BJ (cell line): ENCODE measurements around the gene DAB2IP. TPM values are rescaled to one million over a fixed set of nuclear protein-coding genes. Genes with fewer than 3 reads are reported as not detected.

Source experiments
- CTCF ChIA-PET: fragments of 350-600 bp; formaldehyde crosslinking; extraction: SDS; loops from one replicate; lab custom pipeline; 2021; ENCODE audit warnings: antibody characterized with exemption, inconsistent platforms; lab: Yijun Ruan, JAX
- POLR2A ChIA-PET: fragments of 300-600 bp; sonication (Branson Sonifier 250); formaldehyde crosslinking; extraction: SDS; loops from one replicate; lab custom pipeline; 2021; ENCODE audit warnings: antibody characterized with exemption; lab: Charles Lee
- DNase-seq: peaks from one replicate; pipeline ENCODE4 v3.0.0-alpha.2; 2011; ENCODE audit warnings: low read depth
- H3K27me3 ChIP-seq: 2 replicates; pipeline ENCODE4 v1.6.0; 2011; ENCODE audit warnings: low read length; ENCODE audit not compliant: control insufficient read depth, insufficient read depth
- H3K36me3 ChIP-seq: 2 replicates; pipeline ENCODE4 v1.5.1; 2011; ENCODE audit warnings: low read length; ENCODE audit not compliant: control insufficient read depth, insufficient read depth
- H3K4me3 ChIP-seq: 2 replicates; pipeline ENCODE4 v1.5.1; 2011; ENCODE audit warnings: low read depth, mild to moderate bottlenecking, control low read depth, low read length
- polyA plus RNA-seq: library from polyadenylated mRNA; depleted of rRNA; stranded (reverse); fragments of >200 nt; gene quantifications from 2 replicates; pipeline ENCODE4 v1.2.3, GENCODE V29; 2011
- TF ChIP-seq, protein P1 (sequence below): IDR thresholded peaks from 2 replicates; pipeline ENCODE4 v1.5.1; 2011; ENCODE audit warnings: low read depth, mild to moderate bottlenecking, control low read depth, inconsistent platforms, low read length, moderate library complexity; ENCODE audit not compliant: insufficient read depth

Gene DAB2IP
- polyA plus RNA-seq, 1 experiment: 38.1 TPM

DNA sequence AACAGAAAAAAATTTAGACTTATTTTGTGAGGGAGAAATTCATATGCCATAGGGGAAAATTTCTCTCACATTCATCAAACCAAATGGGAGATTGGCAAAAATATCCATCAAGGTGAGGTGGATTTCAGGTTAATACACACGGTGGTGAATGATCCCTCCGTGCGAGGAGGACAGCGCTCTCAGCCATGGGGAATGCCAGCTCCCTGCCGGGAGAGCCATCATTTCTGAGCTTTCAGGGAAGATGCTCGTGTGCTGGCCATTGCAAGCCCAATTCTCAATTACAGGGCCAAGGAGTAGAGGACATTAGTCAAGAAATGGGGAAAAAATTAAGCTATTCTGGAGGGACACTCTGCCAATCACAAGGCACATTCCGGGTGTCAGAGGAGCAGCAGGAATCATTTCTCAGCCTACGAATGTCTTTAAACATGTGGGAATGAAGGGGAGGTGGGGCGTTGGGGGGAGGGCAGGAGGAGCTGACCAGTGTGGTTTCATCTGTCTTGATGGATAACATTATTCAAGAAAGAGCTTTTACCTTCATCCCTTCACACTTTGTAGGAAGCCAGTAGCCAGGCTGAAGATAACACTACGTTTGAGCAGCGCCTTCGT is 165.5 kb downstream of the DAB2IP start:
- ChIA-PET CTCF (interaction anchor here (1.1 kb wide), 1 partner anchor 167 kb away, joined by 3 read pairs; no protein-coding TSS in a partner anchor), POLR2A (no interaction called here)
- H3K4me3 ChIP-seq: no peak overlapping the region
- 0 out of 2 replicates have a peak, but pooled peaks cover 2% of the 10 kb centered on the region for H3K27me3 ChIP-seq
- no peak for DNase-seq
- TF ChIP-seq, protein P1, sequence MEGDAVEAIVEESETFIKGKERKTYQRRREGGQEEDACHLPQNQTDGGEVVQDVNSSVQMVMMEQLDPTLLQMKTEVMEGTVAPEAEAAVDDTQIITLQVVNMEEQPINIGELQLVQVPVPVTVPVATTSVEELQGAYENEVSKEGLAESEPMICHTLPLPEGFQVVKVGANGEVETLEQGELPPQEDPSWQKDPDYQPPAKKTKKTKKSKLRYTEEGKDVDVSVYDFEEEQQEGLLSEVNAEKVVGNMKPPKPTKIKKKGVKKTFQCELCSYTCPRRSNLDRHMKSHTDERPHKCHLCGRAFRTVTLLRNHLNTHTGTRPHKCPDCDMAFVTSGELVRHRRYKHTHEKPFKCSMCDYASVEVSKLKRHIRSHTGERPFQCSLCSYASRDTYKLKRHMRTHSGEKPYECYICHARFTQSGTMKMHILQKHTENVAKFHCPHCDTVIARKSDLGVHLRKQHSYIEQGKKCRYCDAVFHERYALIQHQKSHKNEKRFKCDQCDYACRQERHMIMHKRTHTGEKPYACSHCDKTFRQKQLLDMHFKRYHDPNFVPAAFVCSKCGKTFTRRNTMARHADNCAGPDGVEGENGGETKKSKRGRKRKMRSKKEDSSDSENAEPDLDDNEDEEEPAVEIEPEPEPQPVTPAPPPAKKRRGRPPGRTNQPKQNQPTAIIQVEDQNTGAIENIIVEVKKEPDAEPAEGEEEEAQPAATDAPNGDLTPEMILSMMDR: no peak
- H3K36me3 ChIP-seq: no peaks in the 10 kb centered on the region

DNA sequence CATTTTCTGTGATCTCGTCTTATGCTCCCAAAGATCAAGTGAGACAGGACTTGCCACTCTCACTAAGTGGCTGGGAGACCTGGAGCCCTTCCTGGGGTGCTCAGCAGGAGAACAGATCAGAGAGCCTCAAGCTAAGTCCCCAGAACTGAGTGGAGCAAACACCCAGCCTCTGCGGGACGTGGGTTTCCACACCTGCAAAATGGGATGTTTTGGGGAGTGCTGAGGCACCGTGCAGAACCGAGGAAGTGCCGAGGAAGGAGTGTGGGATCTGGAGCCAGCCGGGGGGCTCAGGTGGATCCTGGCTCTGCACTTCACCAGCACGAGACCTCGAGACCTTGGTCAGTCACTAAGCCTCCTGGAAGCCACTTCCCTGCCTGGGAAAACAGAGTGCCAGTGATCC is 166.0 kb downstream of the DAB2IP start:
- ChIA-PET CTCF (interaction anchor here (1.1 kb wide), 1 partner anchor 167 kb away, joined by 3 read pairs; no protein-coding TSS in a partner anchor), POLR2A (no interaction called here)
- H3K4me3 ChIP-seq: no peak overlapping the region
- TF ChIP-seq, protein P1: no peak
- 0 out of 2 replicates have a peak, but pooled peaks cover 2% of the 10 kb centered on the region for H3K27me3 ChIP-seq
- DNase-seq: no peak
- no peaks in the 10 kb centered on the region for H3K36me3 ChIP-seq

DNA sequence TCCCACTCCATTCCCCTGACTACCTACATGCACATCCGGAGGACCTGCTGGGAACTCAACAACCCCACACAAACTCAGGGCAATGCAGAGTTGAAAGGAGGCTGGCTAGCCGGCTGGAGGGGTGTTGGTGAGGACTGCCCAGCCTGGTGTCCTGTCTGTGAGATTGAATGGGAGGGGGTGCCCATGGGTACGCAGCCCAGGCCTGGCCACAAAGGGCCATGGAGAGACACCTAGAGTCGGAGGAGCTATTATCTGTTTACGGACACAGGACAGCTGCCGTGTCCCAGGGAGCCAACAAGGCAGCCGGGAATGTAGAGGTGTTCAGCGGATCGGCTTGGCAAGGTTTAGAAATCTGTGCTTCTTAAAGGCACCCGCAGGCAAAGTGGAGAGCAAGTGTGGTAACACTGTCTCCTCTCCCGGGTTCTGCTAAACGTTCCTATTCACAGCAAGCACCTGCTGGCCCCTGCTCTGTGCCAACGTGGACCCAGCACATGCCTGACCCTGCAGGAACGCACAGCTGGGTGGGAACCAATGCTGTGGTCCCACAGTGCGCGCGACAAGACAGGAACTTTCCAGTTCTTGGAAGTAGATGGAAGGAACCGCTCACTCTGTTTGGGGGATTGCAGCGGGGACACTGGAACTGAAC is 166.7 kb downstream of the DAB2IP start:
- TF ChIP-seq, protein P1: no peak
- DNase-seq: no peak
- H3K36me3 ChIP-seq: no peaks in the 10 kb centered on the region
- 0 out of 2 replicates have a peak, but pooled peaks cover 2% of the 10 kb centered on the region for H3K27me3 ChIP-seq
- POLR2A ChIA-PET: no interaction called here
- CTCF ChIA-PET: no interaction called here
- H3K4me3 ChIP-seq: no peak overlapping the region

DNA sequence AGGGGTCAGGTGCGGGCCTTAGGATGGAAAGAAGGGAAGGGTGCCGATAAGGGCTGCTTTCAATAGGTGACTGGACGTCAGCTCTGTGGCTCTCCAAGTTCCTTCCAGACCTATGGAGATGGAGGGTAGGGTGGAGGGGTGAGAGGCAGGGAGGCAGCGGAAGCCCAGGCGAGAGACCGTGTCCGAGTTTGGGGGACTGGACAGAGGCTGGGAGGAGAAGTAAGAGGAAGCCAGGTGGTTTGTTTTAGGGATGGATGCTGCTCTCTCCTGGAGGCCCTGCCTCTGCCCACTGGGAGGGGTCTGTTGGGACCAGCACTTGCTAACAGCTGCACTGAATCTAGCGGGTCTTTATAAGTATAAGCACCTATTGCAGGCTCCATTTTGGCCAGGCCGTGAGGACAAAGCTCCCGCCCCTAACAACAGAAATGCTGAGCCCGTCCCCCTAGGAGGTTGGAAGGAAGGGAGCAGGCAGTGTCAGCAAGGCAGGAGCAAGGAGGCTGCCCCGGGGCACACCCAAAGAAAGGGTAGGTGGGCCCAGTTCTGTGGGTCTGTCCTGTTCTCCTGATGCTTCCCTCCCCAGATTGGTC is 167.5 kb downstream of the DAB2IP start:
- DNase-seq: no peak
- CTCF ChIA-PET: no interaction called here
- Histone ChIP-seq H3K4me3 (no peak overlapping the region), H3K27me3 (0 out of 2 replicates have a peak, but pooled peaks cover 2% of the 10 kb centered on the region), H3K36me3 (no peaks in the 10 kb centered on the region)
- TF ChIP-seq, protein P1: no peak
- POLR2A ChIA-PET: no interaction called here
